Smooth muscle cell of bladder (primary cell): ENCODE measurements around the gene ZNF292. TPM values are rescaled to one million over a fixed set of nuclear protein-coding genes. Genes with fewer than 3 reads are reported as not detected.

Experiments used
- total RNA-seq: library from RNA; depleted of rRNA; stranded (reverse); fragments of >200 nt; gene quantifications from 2 replicates; pipeline ENCODE4 v1.2.3, GENCODE V29; 2014

The ZNF292 gene
- total RNA-seq, result 20.2 and 26.8 TPM in 2 replicates

GRCh38 chr6:87154993-87155841 is at the start of gene ZNF292:
Gene ZNF292 (plus strand): TSS chr6:87155565. CDS start chr6:87155592, 27 bp downstream.

Other genes starting within 250 kb of the ZNF292 start
- gene HTR1E, start 218.0 kb upstream of the ZNF292 start, total RNA-seq, result not detected in 2 replicates
- gene CGA, start 60.5 kb upstream of the ZNF292 start, total RNA-seq, result 0.09 TPM in 1 of 2 replicates, not detected in the other
- gene SMIM8, start 167.0 kb downstream of the ZNF292 start, total RNA-seq, result 3.6 and 4.1 TPM in 2 replicates
- not detected in 2 replicates for gene GJB7, start 173.7 kb downstream of the ZNF292 start, total RNA-seq
- gene C6orf163, start 189.2 kb downstream of the ZNF292 start, total RNA-seq, result 1.1 and 1.8 TPM in 2 replicates